ENCODE measurements around the gene CLBA1. TPM values are rescaled to one million over a fixed set of nuclear protein-coding genes. Genes with fewer than 3 reads are reported as not detected.
A peak's percentile ranks its signal among the peaks of the same experiment; 100 is the strongest.

CLBA1 gene
- total and polyA plus RNA-seq, 2 donors (not counting 1 experiment from before 2014, with no cell fraction given), result 0.63 to 5.5 TPM

GRCh38 chr14:104982548-104983230 is 2.9 kb upstream of the CLBA1 start:
- H3K4me3 Mint-ChIP-seq, result no peak overlapping the region
- peaks cover 0 to 1% (median 0%) of the 10 kb centered on the region in 3 donors for H3K9me3 ChIP-seq (ENCODE audit: control extremely low read depth in 1 of 3, control insufficient read depth in 2 of 3, insufficient read depth in 1 of 3, low read length in 2 of 3)
- POLR2A ChIA-PET, result no interaction called here
- 76% methylated on average over 8 of the region's 10 CpGs for WGBS (ENCODE audit: insufficient coverage)
- no peak overlapping the region for H3K4me2 ChIP-seq (replicated peaks; ENCODE audit: low read depth, low read length, poor library complexity, severe bottlenecking)
- H3K27ac ChIP-seq (ENCODE audit: low read length in 2 of 2), result no peak overlapping the region
- intact Hi-C loops (cut with micrococcal nuclease), result no loop called here
- H3K27ac Mint-ChIP-seq, result no peak overlapping the region
- H3K4me1 ChIP-seq (ENCODE audit: control insufficient read depth in 2 of 2, insufficient read depth in 2 of 2, low read length in 2 of 2), result peaks cover 14 to 19% of the 10 kb centered on the region in 2 donors
- peaks cover 0 to 22% (median 10%) of the 10 kb centered on the region in 4 experiments for H3K27me3 ChIP-seq (replicated peaks in 1 of 4; ENCODE audit: control extremely low read depth in 1 of 4, control insufficient read depth in 3 of 4, insufficient read depth in 4 of 4, low read length in 3 of 4)
- no peak for TF ChIP-seq CTCF (IDR thresholded peaks at IDR 0.05)
- no peak for TF ChIP-seq EZH2 (IDR thresholded peaks at IDR 0.05; ENCODE audit: borderline replicate concordance, insufficient read depth, low read depth, low read length, poor library complexity, severe bottlenecking)
- DNase-seq (peak; percentile 19), ATAC-seq (ENCODE audit: low read depth) (no peak)
- CTCF ChIA-PET, result interaction anchor here (3.7 kb wide), 1 partner anchor 63 kb away, joined by 29 read pairs; no protein-coding TSS in a partner anchor
- H3K36me3 ChIP-seq (replicated peaks in 1 of 2; ENCODE audit: control extremely low read depth in 1 of 2, control insufficient read depth in 1 of 2, extremely low read depth in 1 of 2, insufficient read depth in 2 of 2, low read length in 1 of 2), result no peaks in the 10 kb centered on the region
- H3K4me3 ChIP-seq (ENCODE audit: control extremely low read depth in 1 of 5, extremely low read depth in 1 of 5, insufficient read depth in 1 of 5, low read depth in 2 of 5, low read length in 4 of 5), result no peak overlapping the region
- no peaks in the 10 kb centered on the region for H3K9me3 Mint-ChIP-seq (ENCODE audit: insufficient read depth)
- no peaks in the 10 kb centered on the region for H3K79me2 ChIP-seq (ENCODE audit: control insufficient read depth, insufficient read depth, low read length)
- H3K9ac ChIP-seq (ENCODE audit: low read length), result no peak overlapping the region
- H2AFZ ChIP-seq (ENCODE audit: insufficient read depth, low read depth, low read length, poor library complexity, severe bottlenecking), result no peak overlapping the region
- peaks cover under 1% of the 10 kb centered on the region for H4K20me1 ChIP-seq (ENCODE audit: control insufficient read depth, insufficient read depth, low read length, poor library complexity, severe bottlenecking)
- peaks cover 9% of the 10 kb centered on the region for H3K4me1 Mint-ChIP-seq
- peaks cover 21% of the 10 kb centered on the region for H3K27me3 Mint-ChIP-seq

- Histone ChIP-seq H3K27me3 (replicated peaks in 1 of 4; ENCODE audit: control extremely low read depth in 1 of 4, control insufficient read depth in 3 of 4, insufficient read depth in 4 of 4, low read length in 3 of 4) (peaks cover 0 to 19% (median 9%) of the 10 kb centered on the region in 4 experiments), H2AFZ (ENCODE audit: insufficient read depth, low read depth, low read length, poor library complexity, severe bottlenecking) (no peak overlapping the region), H3K4me3 (ENCODE audit: control extremely low read depth in 1 of 5, extremely low read depth in 1 of 5, insufficient read depth in 1 of 5, low read depth in 2 of 5, low read length in 4 of 5) (no peak overlapping the region), H4K20me1 (ENCODE audit: control insufficient read depth, insufficient read depth, low read length, poor library complexity, severe bottlenecking) (no peaks in the 10 kb centered on the region), H3K9ac (ENCODE audit: low read length) (no peak overlapping the region), H3K9me3 (ENCODE audit: control extremely low read depth in 1 of 3, control insufficient read depth in 2 of 3, insufficient read depth in 1 of 3, low read length in 2 of 3) (no peaks in the 10 kb centered on the region), H3K79me2 (ENCODE audit: control insufficient read depth, insufficient read depth, low read length) (no peaks in the 10 kb centered on the region), H3K27ac (ENCODE audit: low read length in 2 of 2) (no peak overlapping the region), H3K36me3 (replicated peaks in 1 of 2; ENCODE audit: control extremely low read depth in 1 of 2, control insufficient read depth in 1 of 2, extremely low read depth in 1 of 2, insufficient read depth in 2 of 2, low read length in 1 of 2) (no peaks in the 10 kb centered on the region), H3K4me1 (ENCODE audit: control insufficient read depth in 2 of 2, insufficient read depth in 2 of 2, low read length in 2 of 2) (peaks cover 12 to 17% of the 10 kb centered on the region in 2 donors), H3K4me2 (replicated peaks; ENCODE audit: low read depth, low read length, poor library complexity, severe bottlenecking) (no peak overlapping the region)
- Mint-ChIP-seq H3K27ac (no peak overlapping the region), H3K27me3 (peaks cover 19% of the 10 kb centered on the region), H3K4me1 (peaks cover 7% of the 10 kb centered on the region), H3K9me3 (ENCODE audit: insufficient read depth) (no peaks in the 10 kb centered on the region), H3K4me3 (peak overlapping the region; percentile 47)
- DNase-seq, result peak; percentile 25
- POLR2A ChIA-PET, result no interaction called here
- WGBS (ENCODE audit: insufficient coverage), result 92% methylated on average over 9 of the region's 12 CpGs
- no peak for ATAC-seq (ENCODE audit: low read depth)
- intact Hi-C loops (cut with micrococcal nuclease), result no loop called here
- CTCF ChIA-PET, result interaction anchor here (1.4 to 3.7 kb wide), 2 partner anchors 10 to 62 kb away, joined by 5 to 29 read pairs; no protein-coding TSS in a partner anchor
- TF ChIP-seq CTCF (IDR thresholded peaks at IDR 0.05) (no peak), EZH2 (IDR thresholded peaks at IDR 0.05; ENCODE audit: borderline replicate concordance, insufficient read depth, low read depth, low read length, poor library complexity, severe bottlenecking) (no peak)
Measured at GRCh38 chr14:104983231-104983721, 2.3 kb upstream of the CLBA1 start.

Measured in B cell (primary cell).